Epithelial cell of proximal tubule (primary cell): ENCODE data around the gene MRPL28. TPM values are rescaled to one million over a fixed set of nuclear protein-coding genes. Genes with fewer than 3 reads are reported as not detected.
"Not testable (repeated sequence)": the region's sequence is repeated elsewhere in the genome, so short reads cannot be mapped to it uniquely, and the experiment has no call there.

Experiments used
- DNase-seq: peaks from one replicate; pipeline ENCODE4 v3.0.0-alpha.2; 2011; ENCODE audit warnings: low read depth
- H3K4me3 ChIP-seq: 2 replicates; pipeline ENCODE4 v1.5.1; 2011; ENCODE audit warnings: low read depth, mild to moderate bottlenecking, low read length
- CTCF ChIP-seq: conservative IDR thresholded peaks from 2 replicates; pipeline ENCODE4 v1.5.1; 2012; ENCODE audit warnings: low read depth, mild to moderate bottlenecking, low read length
- total RNA-seq: library from RNA; depleted of rRNA; stranded (reverse); fragments of >200 nt; gene quantifications from 2 replicates; pipeline ENCODE4 v1.2.3, GENCODE V29; 2015

Gene MRPL28
- total RNA-seq, 1 donor from 2014 or later, result 188 TPM

- H3K4me3 ChIP-seq, result no peak overlapping the region
- TF ChIP-seq CTCF, result no peak
- no peak for DNase-seq
Measured at GRCh38 chr16:366476-366875, 3.9 kb downstream of the MRPL28 start.

- no peak for TF ChIP-seq CTCF
- DNase-seq, result no peak
- H3K4me3 ChIP-seq, result no peak overlapping the region
Measured at GRCh38 chr16:364595-365491, 5.5 kb downstream of the MRPL28 start.

GRCh38 chr16:363766-364490, 6.4 kb downstream of the MRPL28 start:
- TF ChIP-seq CTCF, result no peak
- DNase-seq, result no peak
- no peak overlapping the region for H3K4me3 ChIP-seq

GRCh38 chr16:363110-363765, 7.1 kb downstream of the MRPL28 start:
- TF ChIP-seq CTCF, result no peak
- no peak for DNase-seq
- H3K4me3 ChIP-seq, result no peak overlapping the region

GRCh38 chr16:362702-362999, 7.7 kb downstream of the MRPL28 start:
- H3K4me3 ChIP-seq, DNase-seq: not testable (repeated sequence)

GRCh38 chr16:361872-362701, 8.3 kb downstream of the MRPL28 start:
- DNase-seq, result no peak
- H3K4me3 ChIP-seq, result peak overlapping the region; percentile 26
- peak; percentile 88 for TF ChIP-seq CTCF
